GM15510 (cell line): Measurements from ENCODE around the gene CH25H.

Experiments
- POLR2A ChIP-seq: IDR thresholded peaks from 3 replicates; pipeline ENCODE4 v1.6.1; 2011; ENCODE audit warnings: borderline replicate concordance; ENCODE audit not compliant: insufficient read length; ENCODE audit errors: extremely low read depth

The CH25H gene

GRCh38 chr10:89182894-89183293 lies 24.2 kb downstream of the CH25H start:
- no peak for TF ChIP-seq POLR2A

GRCh38 chr10:89175816-89176215 lies 31.3 kb downstream of the CH25H start:
- TF ChIP-seq POLR2A: no peak

GRCh38 chr10:89173075-89173474 lies 34.0 kb downstream of the CH25H start:
- TF ChIP-seq POLR2A: no peak

GRCh38 chr10:89171996-89172395 lies 35.1 kb downstream of the CH25H start:
- TF ChIP-seq POLR2A: no peak

GRCh38 chr10:89171263-89171872 lies 35.7 kb downstream of the CH25H start:
- TF ChIP-seq POLR2A: no peak

GRCh38 chr10:89167915-89168314 lies 39.2 kb downstream of the CH25H start:
- no peak for TF ChIP-seq POLR2A

- no peak for TF ChIP-seq POLR2A
Measured at GRCh38 chr10:89165923-89166322, 41.2 kb downstream of the CH25H start.

GRCh38 chr10:89164920-89165319 lies 42.2 kb downstream of the CH25H start:
- no peak for TF ChIP-seq POLR2A

- no peak for TF ChIP-seq POLR2A
Measured at GRCh38 chr10:89164080-89164479, 43.0 kb downstream of the CH25H start.

GRCh38 chr10:89163265-89163995 lies 43.7 kb downstream of the CH25H start:
- no peak for TF ChIP-seq POLR2A

- no peak for TF ChIP-seq POLR2A
Measured at GRCh38 chr10:89162596-89162995, 44.5 kb downstream of the CH25H start.

- TF ChIP-seq POLR2A: no peak
Measured at GRCh38 chr10:89160339-89160738, 46.8 kb downstream of the CH25H start.

- no peak for TF ChIP-seq POLR2A
Measured at GRCh38 chr10:89159761-89160160, 47.4 kb downstream of the CH25H start.

- TF ChIP-seq POLR2A: no peak
Measured at GRCh38 chr10:89159316-89159715, 47.8 kb downstream of the CH25H start.

- TF ChIP-seq POLR2A: no peak
Measured at GRCh38 chr10:89158446-89158845, 48.7 kb downstream of the CH25H start.

- TF ChIP-seq POLR2A: no peak
Measured at GRCh38 chr10:89156161-89156835, 50.8 kb downstream of the CH25H start.
